ENCODE measurements around the gene CACYBP.

Gene CACYBP

GRCh38 chr1:174967845-174968705 lies 31.7 kb upstream of the CACYBP start:
- H3K9me3 ChIP-seq, result no peaks in the 10 kb centered on the region
- H3K4me3 ChIP-seq (ENCODE audit: low read depth in 1 of 2, low read length in 1 of 2), result peak overlapping the region; percentile 38 to 62
- no peaks in the 10 kb centered on the region for H3K27me3 ChIP-seq
- peaks cover 13% of the 10 kb centered on the region for H3K36me3 ChIP-seq
- H3K4me1 ChIP-seq (ENCODE audit: control insufficient read depth in 1 of 2, insufficient read depth in 1 of 2, low read depth in 1 of 2, low read length in 1 of 2), result peaks cover 66 to 73% of the 10 kb centered on the region in 2 experiments
- H3K27ac ChIP-seq, result peak overlapping the region; percentile 95
- TF ChIP-seq CTCF (IDR thresholded peaks at IDR 0.05), result no peak

- H3K27ac ChIP-seq, result peak overlapping the region; percentile 95
- peak overlapping the region; percentile 38 to 62 for H3K4me3 ChIP-seq (ENCODE audit: low read depth in 1 of 2, low read length in 1 of 2)
- peaks cover 59 to 66% of the 10 kb centered on the region in 2 experiments for H3K4me1 ChIP-seq (ENCODE audit: control insufficient read depth in 1 of 2, insufficient read depth in 1 of 2, low read depth in 1 of 2, low read length in 1 of 2)
- TF ChIP-seq CTCF (IDR thresholded peaks at IDR 0.05), result no peak
- H3K27me3 ChIP-seq, result no peaks in the 10 kb centered on the region
- peaks cover 13% of the 10 kb centered on the region for H3K36me3 ChIP-seq
- no peaks in the 10 kb centered on the region for H3K9me3 ChIP-seq
Measured at GRCh38 chr1:174968750-174969244, 30.9 kb upstream of the CACYBP start.

GRCh38 chr1:174969977-174970376 lies 29.8 kb upstream of the CACYBP start:
- no peak for TF ChIP-seq CTCF (IDR thresholded peaks at IDR 0.05)
- no peak overlapping the region for H3K4me3 ChIP-seq (ENCODE audit: low read depth in 1 of 2, low read length in 1 of 2)
- H3K9me3 ChIP-seq, result no peaks in the 10 kb centered on the region
- H3K36me3 ChIP-seq, result peaks cover 19% of the 10 kb centered on the region
- H3K4me1 ChIP-seq (ENCODE audit: control insufficient read depth in 1 of 2, insufficient read depth in 1 of 2, low read depth in 1 of 2, low read length in 1 of 2), result peaks cover 49 to 54% of the 10 kb centered on the region in 2 experiments
- H3K27ac ChIP-seq, result peak overlapping the region; percentile 95
- no peaks in the 10 kb centered on the region for H3K27me3 ChIP-seq

GRCh38 chr1:174971466-174971865 lies 28.3 kb upstream of the CACYBP start:
- Histone ChIP-seq H3K27ac (peak overlapping the region; percentile 67), H3K36me3 (peaks cover 27% of the 10 kb centered on the region)

GRCh38 chr1:174971902-174972301 lies 27.8 kb upstream of the CACYBP start:
- H3K27ac ChIP-seq, result peak overlapping the region; percentile 67
- TF ChIP-seq CTCF (IDR thresholded peaks at IDR 0.05), result no peak
- peaks cover 31% of the 10 kb centered on the region for H3K36me3 ChIP-seq
- H3K4me3 ChIP-seq (ENCODE audit: low read depth in 1 of 2, low read length in 1 of 2), result no peak overlapping the region
- H3K9me3 ChIP-seq, result no peaks in the 10 kb centered on the region
- peaks cover 36 to 40% of the 10 kb centered on the region in 2 experiments for H3K4me1 ChIP-seq (ENCODE audit: control insufficient read depth in 1 of 2, insufficient read depth in 1 of 2, low read depth in 1 of 2, low read length in 1 of 2)
- H3K27me3 ChIP-seq, result no peaks in the 10 kb centered on the region

More at GRCh38 chr1:174971466-174971865, 28.3 kb upstream of the CACYBP start:
- peaks cover 40 to 42% of the 10 kb centered on the region in 2 experiments for H3K4me1 ChIP-seq (ENCODE audit: control insufficient read depth in 1 of 2, insufficient read depth in 1 of 2, low read depth in 1 of 2, low read length in 1 of 2)
- H3K9me3 ChIP-seq, result no peaks in the 10 kb centered on the region
- TF ChIP-seq CTCF (IDR thresholded peaks at IDR 0.05), result no peak
- H3K4me3 ChIP-seq (ENCODE audit: low read depth in 1 of 2, low read length in 1 of 2), result peak overlapping the region in 1 of 2 experiments; percentile 16
- H3K27me3 ChIP-seq, result no peaks in the 10 kb centered on the region
